ENCODE measurements around the gene ADH1B. TPM values are rescaled to one million over a fixed set of nuclear protein-coding genes. Genes with fewer than 3 reads are reported as not detected.
"Not testable (repeated sequence)": the region's sequence is repeated elsewhere in the genome, so short reads cannot be mapped to it uniquely, and the experiment has no call there.

The ADH1B gene
- total RNA-seq, 2 donors from 2014 or later, result 111 to 477 TPM

DNA sequence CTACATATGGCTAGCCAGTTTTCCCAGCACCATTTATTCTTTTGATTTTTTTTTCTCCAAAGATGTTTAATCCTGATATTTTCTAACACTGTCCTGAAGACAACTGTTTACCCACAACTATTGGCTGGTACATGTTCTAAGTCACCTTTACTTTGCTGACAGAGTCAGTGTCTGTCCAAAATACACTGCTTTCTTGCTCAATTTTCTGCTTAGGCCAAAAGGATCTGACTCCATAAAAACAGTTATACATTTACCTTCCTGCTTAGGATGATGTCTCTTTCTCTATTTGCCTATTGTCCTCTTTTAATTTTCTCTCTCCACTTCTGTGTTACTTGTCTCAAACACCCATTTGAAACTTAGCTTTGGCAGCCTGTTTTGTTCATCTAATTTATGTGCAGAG, 28.1 kb upstream of the ADH1B start:
- no peak for DNase-seq (ENCODE audit: low spot score)
- no peaks in the 10 kb centered on the region for H3K4me1 ChIP-seq
- H3K36me3 ChIP-seq, result no peaks in the 10 kb centered on the region
- no peaks in the 10 kb centered on the region for H3K27me3 ChIP-seq
- H3K4me3 ChIP-seq, result no peak overlapping the region
- no peak overlapping the region for H3K27ac ChIP-seq
- H3K9me3 ChIP-seq, result no peaks in the 10 kb centered on the region
- TF ChIP-seq, protein P1, sequence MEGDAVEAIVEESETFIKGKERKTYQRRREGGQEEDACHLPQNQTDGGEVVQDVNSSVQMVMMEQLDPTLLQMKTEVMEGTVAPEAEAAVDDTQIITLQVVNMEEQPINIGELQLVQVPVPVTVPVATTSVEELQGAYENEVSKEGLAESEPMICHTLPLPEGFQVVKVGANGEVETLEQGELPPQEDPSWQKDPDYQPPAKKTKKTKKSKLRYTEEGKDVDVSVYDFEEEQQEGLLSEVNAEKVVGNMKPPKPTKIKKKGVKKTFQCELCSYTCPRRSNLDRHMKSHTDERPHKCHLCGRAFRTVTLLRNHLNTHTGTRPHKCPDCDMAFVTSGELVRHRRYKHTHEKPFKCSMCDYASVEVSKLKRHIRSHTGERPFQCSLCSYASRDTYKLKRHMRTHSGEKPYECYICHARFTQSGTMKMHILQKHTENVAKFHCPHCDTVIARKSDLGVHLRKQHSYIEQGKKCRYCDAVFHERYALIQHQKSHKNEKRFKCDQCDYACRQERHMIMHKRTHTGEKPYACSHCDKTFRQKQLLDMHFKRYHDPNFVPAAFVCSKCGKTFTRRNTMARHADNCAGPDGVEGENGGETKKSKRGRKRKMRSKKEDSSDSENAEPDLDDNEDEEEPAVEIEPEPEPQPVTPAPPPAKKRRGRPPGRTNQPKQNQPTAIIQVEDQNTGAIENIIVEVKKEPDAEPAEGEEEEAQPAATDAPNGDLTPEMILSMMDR (IDR thresholded peaks at IDR 0.05), result no peak

DNA sequence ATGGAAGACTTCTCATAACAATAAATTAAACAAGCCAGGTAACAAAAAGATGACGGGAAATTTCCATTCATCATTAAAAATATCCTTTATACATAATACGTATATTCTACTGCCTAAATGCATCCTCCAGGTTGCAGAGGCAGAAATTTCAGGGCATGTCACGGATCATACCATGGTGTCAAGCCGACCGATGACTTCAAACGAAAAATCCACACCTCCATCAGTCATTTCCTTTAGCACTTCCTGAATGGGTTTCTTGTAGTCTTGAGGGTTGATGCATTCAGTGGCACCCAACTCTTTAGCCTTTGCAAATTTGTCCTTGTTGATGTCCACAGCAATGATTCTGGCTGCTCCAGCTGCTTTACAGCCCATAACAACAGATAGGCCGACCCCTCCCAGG, 21.4 kb upstream of the ADH1B start:
- not testable (repeated sequence) for H3K36me3 ChIP-seq; H3K4me3 ChIP-seq; H3K27me3 ChIP-seq; H3K9me3 ChIP-seq; DNase-seq (ENCODE audit: low spot score); H3K27ac ChIP-seq; H3K4me1 ChIP-seq

DNA sequence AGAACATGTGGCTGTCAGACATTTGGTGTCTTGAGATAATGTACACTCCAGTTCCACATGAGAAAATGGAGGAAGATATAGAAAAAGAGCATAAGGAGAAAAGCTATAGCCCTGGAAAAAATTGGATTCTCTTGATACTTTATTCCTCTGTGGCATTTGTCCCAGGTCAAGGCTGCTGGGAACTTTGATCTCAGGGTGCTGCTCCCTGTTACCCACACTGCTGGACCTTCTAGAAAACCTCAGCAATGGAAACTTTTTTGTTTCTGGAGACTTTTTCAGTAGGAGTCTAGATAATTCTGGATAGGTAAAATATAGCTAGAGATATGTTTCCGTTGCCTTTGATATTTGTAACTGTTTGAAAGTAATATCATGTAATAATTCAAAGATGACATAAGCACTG, 20.2 kb upstream of the ADH1B start:
- Histone ChIP-seq H3K4me3 (no peak overlapping the region), H3K4me1 (no peaks in the 10 kb centered on the region), H3K9me3 (no peaks in the 10 kb centered on the region), H3K27me3 (no peaks in the 10 kb centered on the region), H3K36me3 (no peaks in the 10 kb centered on the region), H3K27ac (no peak overlapping the region)
- no peak for DNase-seq (ENCODE audit: low spot score)
- TF ChIP-seq, protein P1 (IDR thresholded peaks at IDR 0.05), result no peak

DNA sequence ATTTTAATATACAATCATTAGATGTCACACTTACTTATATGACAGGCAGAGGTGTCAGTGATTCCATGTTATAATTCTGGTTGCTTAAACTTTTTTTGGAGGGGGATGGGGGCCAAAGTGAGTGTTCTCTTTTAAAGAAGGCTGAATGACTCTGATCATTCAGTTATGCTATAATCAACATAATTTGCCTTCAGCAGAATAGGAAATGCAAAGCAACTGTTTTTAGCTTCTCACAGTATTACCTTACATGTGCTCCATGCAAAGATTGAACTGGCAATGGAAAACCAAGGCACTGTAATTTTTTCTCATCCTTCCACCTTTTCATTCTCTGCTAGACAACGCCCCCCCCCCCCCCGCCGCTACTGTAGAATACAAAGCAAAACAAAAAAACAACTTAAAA, 18.0 kb upstream of the ADH1B start:
- Histone ChIP-seq H3K27ac (no peak overlapping the region), H3K36me3 (no peaks in the 10 kb centered on the region), H3K9me3 (no peaks in the 10 kb centered on the region), H3K4me1 (no peaks in the 10 kb centered on the region), H3K27me3 (no peaks in the 10 kb centered on the region), H3K4me3 (no peak overlapping the region)
- DNase-seq (ENCODE audit: low spot score), result no peak
- TF ChIP-seq, protein P1 (IDR thresholded peaks at IDR 0.05), result no peak

DNA sequence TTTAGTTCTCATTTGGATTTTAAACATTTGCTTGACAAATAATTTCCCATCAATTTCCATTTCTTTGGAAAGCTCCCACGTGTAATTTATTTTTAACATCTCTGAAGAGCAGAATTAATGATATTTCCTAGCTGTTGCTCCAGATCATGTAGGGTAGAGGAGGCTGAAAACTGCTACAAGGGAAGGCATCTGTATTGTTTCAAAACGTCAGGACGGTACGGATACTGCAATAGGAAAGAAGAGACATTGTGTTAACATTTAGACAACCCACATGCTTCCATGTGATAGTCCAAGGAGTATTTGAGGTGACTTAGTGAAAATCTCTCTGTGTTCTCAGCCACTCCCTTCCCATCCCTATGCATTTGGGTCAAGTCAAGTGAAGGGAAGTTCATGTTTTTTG, 15.4 kb upstream of the ADH1B start:
- H3K4me1 ChIP-seq, result no peaks in the 10 kb centered on the region
- TF ChIP-seq, protein P1 (IDR thresholded peaks at IDR 0.05), result no peak
- no peak for DNase-seq (ENCODE audit: low spot score)
- H3K4me3 ChIP-seq, result no peak overlapping the region
- H3K27me3 ChIP-seq, result no peaks in the 10 kb centered on the region
- no peaks in the 10 kb centered on the region for H3K36me3 ChIP-seq
- H3K27ac ChIP-seq, result no peak overlapping the region
- no peaks in the 10 kb centered on the region for H3K9me3 ChIP-seq

DNA sequence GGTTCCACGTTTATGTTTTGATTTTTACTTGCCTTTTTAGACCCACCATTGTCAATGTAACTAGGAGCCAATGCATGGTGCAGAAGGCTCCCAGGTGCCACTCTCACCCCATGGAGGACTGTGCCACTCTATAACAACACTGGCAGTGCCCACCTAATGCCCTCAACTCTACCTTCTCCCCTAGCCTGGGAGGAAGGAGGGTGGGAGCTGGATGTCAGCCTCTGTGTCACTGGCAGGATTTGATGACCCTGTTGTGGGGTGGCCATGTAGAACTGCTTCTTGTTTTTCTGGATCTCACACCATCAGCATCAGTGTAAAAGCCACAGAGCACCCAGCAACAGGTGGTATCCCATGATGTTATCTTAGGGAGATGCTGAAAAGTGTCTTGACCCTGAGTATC, 13.7 kb upstream of the ADH1B start:
- Histone ChIP-seq H3K4me1 (no peaks in the 10 kb centered on the region), H3K36me3 (no peaks in the 10 kb centered on the region), H3K27me3 (no peaks in the 10 kb centered on the region), H3K4me3 (no peak overlapping the region), H3K9me3 (no peaks in the 10 kb centered on the region), H3K27ac (no peak overlapping the region)
- DNase-seq (ENCODE audit: low spot score), result no peak
- TF ChIP-seq, protein P1 (IDR thresholded peaks at IDR 0.05), result no peak

Measured in right atrium auricular region (tissue), 2 donors.